NCI-H146 treated with DMSO at 0.1 percent for 48 hours (cell line): ENCODE results near the gene U2AF1L4.
"Not testable (repeated sequence)": the region's sequence is repeated elsewhere in the genome, so short reads cannot be mapped to it uniquely, and the experiment has no call there.

ENCODE experiments used
- DNase-seq: peaks from one replicate; lab custom pipeline; 2025; ENCODE audit not compliant: unreplicated experiment; lab: John Stamatoyannopoulos, UW

U2AF1L4 gene

GRCh38 chr19:35727956-35728706 lies 17.1 kb downstream of the U2AF1L4 start:
- no peak for DNase-seq

- DNase-seq, result no peak
Measured at GRCh38 chr19:35727053-35727955, 17.9 kb downstream of the U2AF1L4 start.

GRCh38 chr19:35725216-35725861 lies 19.9 kb downstream of the U2AF1L4 start:
- DNase-seq, result no peak

GRCh38 chr19:35724560-35724959 lies 20.7 kb downstream of the U2AF1L4 start:
- DNase-seq, result no peak

GRCh38 chr19:35724132-35724531 lies 21.1 kb downstream of the U2AF1L4 start:
- DNase-seq, result not testable (repeated sequence)

GRCh38 chr19:35723671-35724070 lies 21.5 kb downstream of the U2AF1L4 start:
- DNase-seq, result no peak

- no peak for DNase-seq
Measured at GRCh38 chr19:35722897-35723296, 22.3 kb downstream of the U2AF1L4 start.

- no peak for DNase-seq
Measured at GRCh38 chr19:35722461-35722860, 22.8 kb downstream of the U2AF1L4 start.

GRCh38 chr19:35721374-35721773 lies 23.8 kb downstream of the U2AF1L4 start:
- no peak for DNase-seq

GRCh38 chr19:35720648-35721047 lies 24.6 kb downstream of the U2AF1L4 start:
- DNase-seq, result no peak

GRCh38 chr19:35720163-35720524 lies 25.1 kb downstream of the U2AF1L4 start:
- DNase-seq, result no peak

GRCh38 chr19:35719402-35720162 lies 25.6 kb downstream of the U2AF1L4 start:
- DNase-seq, result no peak

- DNase-seq, result no peak
Measured at GRCh38 chr19:35718345-35719041, 26.7 kb downstream of the U2AF1L4 start.

GRCh38 chr19:35717665-35718344 lies 27.4 kb downstream of the U2AF1L4 start, which contains the start of gene KMT2B:
TSS of gene KMT2B (plus strand) at chr19:35718003. CDS start at chr19:35718019, 16 bp downstream.
- DNase-seq, result no peak

- DNase-seq, result peak; percentile 98
Measured at GRCh38 chr19:35716801-35717664, 28.2 kb downstream of the U2AF1L4 start.

- no peak for DNase-seq
Measured at GRCh38 chr19:35715981-35716800, 29.0 kb downstream of the U2AF1L4 start.

- DNase-seq, result no peak
Measured at GRCh38 chr19:35715355-35715809, 29.8 kb downstream of the U2AF1L4 start.
